ENCODE results near the gene AMMECR1. TPM values are rescaled to one million over a fixed set of nuclear protein-coding genes. Genes with fewer than 3 reads are reported as not detected.

AMMECR1 gene
- total RNA-seq, 3 donors from 2014 or later (not counting 1 experiment from before 2014, with no cell fraction given) = 10.0 to 16.7 (median 11.5) TPM

GRCh38 chrX:110212299-110212698, 105.6 kb downstream of the AMMECR1 start:
- H3K27ac Mint-ChIP-seq = no peak overlapping the region
- Histone ChIP-seq H3K9me3 (ENCODE audit: control insufficient read depth, insufficient read depth, low read length) (no peaks in the 10 kb centered on the region), H3K27ac (ENCODE audit: low read length) (no peak overlapping the region), H3K4me1 (ENCODE audit: control insufficient read depth, insufficient read depth, low read length) (no peaks in the 10 kb centered on the region), H3K36me3 (ENCODE audit: control insufficient read depth, insufficient read depth, low read length) (no peaks in the 10 kb centered on the region), H3K27me3 (ENCODE audit: control insufficient read depth, insufficient read depth, low read length) (no peaks in the 10 kb centered on the region), H3K4me3 (ENCODE audit: low read length) (no peak overlapping the region)
- H3K4me3 Mint-ChIP-seq = no peak overlapping the region
- peaks cover 2% of the 10 kb centered on the region in 2 donors for H3K4me1 Mint-ChIP-seq
- no peaks in the 10 kb centered on the region for H3K36me3 Mint-ChIP-seq
- TF ChIP-seq CTCF (IDR thresholded peaks at IDR 0.05) = no peak
- H3K27me3 Mint-ChIP-seq (ENCODE audit: low read depth in 2 of 2) = peaks cover 0 to 10% of the 10 kb centered on the region in 2 donors
- DNase-seq = no peak
- intact Hi-C loops (cut with micrococcal nuclease) = no loop called here
- WGBS (ENCODE audit: insufficient coverage) = 93% methylated on average over 2 of the region's 3 CpGs
- ATAC-seq = no peak
- no peaks in the 10 kb centered on the region for H3K9me3 Mint-ChIP-seq

- H3K27ac ChIP-seq (ENCODE audit: low read length) = no peak overlapping the region
- no peaks in the 10 kb centered on the region for H3K36me3 ChIP-seq (ENCODE audit: control insufficient read depth, insufficient read depth, low read length)
- intact Hi-C loops (cut with micrococcal nuclease) = no loop called here
- Mint-ChIP-seq H3K27me3 (ENCODE audit: low read depth in 2 of 2) (peaks cover 0 to 10% of the 10 kb centered on the region in 2 donors), H3K4me3 (no peak overlapping the region), H3K9me3 (no peaks in the 10 kb centered on the region), H3K36me3 (no peaks in the 10 kb centered on the region), H3K4me1 (peaks cover 0 to 7% of the 10 kb centered on the region in 2 donors), H3K27ac (no peak overlapping the region)
- ATAC-seq (no peak), DNase-seq (no peak)
- H3K27me3 ChIP-seq (ENCODE audit: control insufficient read depth, insufficient read depth, low read length) = no peaks in the 10 kb centered on the region
- no peaks in the 10 kb centered on the region for H3K4me1 ChIP-seq (ENCODE audit: control insufficient read depth, insufficient read depth, low read length)
- no peak overlapping the region for H3K4me3 ChIP-seq (ENCODE audit: low read length)
- no peaks in the 10 kb centered on the region for H3K9me3 ChIP-seq (ENCODE audit: control insufficient read depth, insufficient read depth, low read length)
- 100% methylated on average over 1 of the region's 1 CpG for WGBS (ENCODE audit: insufficient coverage)
- TF ChIP-seq CTCF (IDR thresholded peaks at IDR 0.05) = no peak
These were observed 106.5 kb downstream of the AMMECR1 start for GRCh38 chrX:110211340-110211739.

- H3K27ac ChIP-seq (ENCODE audit: low read length) = no peak overlapping the region
- H3K36me3 Mint-ChIP-seq = no peaks in the 10 kb centered on the region
- DNase-seq = no peak
- no peak overlapping the region for H3K4me3 Mint-ChIP-seq
- no peaks in the 10 kb centered on the region for H3K36me3 ChIP-seq (ENCODE audit: control insufficient read depth, insufficient read depth, low read length)
- no peak for TF ChIP-seq CTCF (IDR thresholded peaks at IDR 0.05)
- H3K27me3 ChIP-seq (ENCODE audit: control insufficient read depth, insufficient read depth, low read length) = no peaks in the 10 kb centered on the region
- no peaks in the 10 kb centered on the region for H3K9me3 Mint-ChIP-seq
- WGBS (ENCODE audit: insufficient coverage) = 88% methylated on average over 3 of the region's 5 CpGs
- no peaks in the 10 kb centered on the region for H3K9me3 ChIP-seq (ENCODE audit: control insufficient read depth, insufficient read depth, low read length)
- H3K27ac Mint-ChIP-seq = no peak overlapping the region
- H3K27me3 Mint-ChIP-seq (ENCODE audit: low read depth in 2 of 2) = peaks cover 0 to 10% of the 10 kb centered on the region in 2 donors
- no peak for ATAC-seq
- H3K4me1 ChIP-seq (ENCODE audit: control insufficient read depth, insufficient read depth, low read length) = no peaks in the 10 kb centered on the region
- intact Hi-C loops (cut with micrococcal nuclease) = no loop called here
- H3K4me1 Mint-ChIP-seq = peaks cover 0 to 7% of the 10 kb centered on the region in 2 donors
- no peak overlapping the region for H3K4me3 ChIP-seq (ENCODE audit: low read length)
These were observed 107.3 kb downstream of the AMMECR1 start for GRCh38 chrX:110210417-110211139.

- DNase-seq (no peak), ATAC-seq (no peak)
- peaks cover 0 to 12% of the 10 kb centered on the region in 2 donors for H3K4me1 Mint-ChIP-seq
- no peaks in the 10 kb centered on the region for H3K9me3 Mint-ChIP-seq
- H3K36me3 Mint-ChIP-seq = no peaks in the 10 kb centered on the region
- intact Hi-C loops (cut with micrococcal nuclease) = loop anchor here (10.0 kb wide), 1 partner anchor 57 kb away; no protein-coding TSS in a partner anchor
- Histone ChIP-seq H3K4me3 (ENCODE audit: low read length) (no peak overlapping the region), H3K9me3 (ENCODE audit: control insufficient read depth, insufficient read depth, low read length) (no peaks in the 10 kb centered on the region), H3K27ac (ENCODE audit: low read length) (no peak overlapping the region), H3K27me3 (ENCODE audit: control insufficient read depth, insufficient read depth, low read length) (no peaks in the 10 kb centered on the region), H3K36me3 (ENCODE audit: control insufficient read depth, insufficient read depth, low read length) (no peaks in the 10 kb centered on the region), H3K4me1 (ENCODE audit: control insufficient read depth, insufficient read depth, low read length) (no peaks in the 10 kb centered on the region)
- no peak for TF ChIP-seq CTCF (IDR thresholded peaks at IDR 0.05)
- H3K27me3 Mint-ChIP-seq (ENCODE audit: low read depth in 2 of 2) = peaks cover 0 to 10% of the 10 kb centered on the region in 2 donors
- no peak overlapping the region for H3K27ac Mint-ChIP-seq
- WGBS (ENCODE audit: insufficient coverage) = 100% methylated on average over 1 of the region's 2 CpGs
- H3K4me3 Mint-ChIP-seq = no peak overlapping the region
These were observed 109.8 kb downstream of the AMMECR1 start for GRCh38 chrX:110208092-110208491.

Data from natural killer cell (primary cell).